MM.1S (cell line): ENCODE data around the gene PFAS.

Experiments
- DNase-seq: peaks from one replicate; pipeline ENCODE4 v3.0.0-alpha.2; 2015
- H2AFZ ChIP-seq: fragments of 300-600 bp; sonication (generic); 2 replicates; pipeline ENCODE4 v1.6.0; 2016; ENCODE audit warnings: antibody characterized with exemption, low read length
- H3F3A ChIP-seq: fragments of 300-600 bp; sonication (generic); 2 replicates; pipeline ENCODE4 v1.6.1; 2016; ENCODE audit warnings: mild to moderate bottlenecking, antibody characterized with exemption, low read length, moderate library complexity, mixed read lengths; ENCODE audit not compliant: insufficient read depth
- H3K27ac ChIP-seq: fragments of 300-600 bp; sonication (generic); 2 replicates; pipeline ENCODE4 v1.5.1; 2016; ENCODE audit warnings: mild to moderate bottlenecking, low read length
- H3K27me3 ChIP-seq: fragments of 300-600 bp; sonication (generic); replicated peaks from 2 replicates; pipeline ENCODE4 v1.6.0; 2016; ENCODE audit warnings: low read length; ENCODE audit not compliant: insufficient read depth
- H3K36me3 ChIP-seq: fragments of 300-600 bp; sonication (generic); replicated peaks from 2 replicates; pipeline ENCODE4 v1.6.1; 2016; ENCODE audit warnings: mild to moderate bottlenecking, low read length, mixed read lengths; ENCODE audit not compliant: insufficient read depth
- H3K4me1 ChIP-seq: fragments of 300-600 bp; sonication (generic); 2 replicates; pipeline ENCODE4 v1.6.1; 2016; ENCODE audit warnings: low read length, mixed read lengths
- H3K4me2 ChIP-seq: fragments of 300-600 bp; sonication (generic); 2 replicates; pipeline ENCODE4 v1.6.0; 2016; ENCODE audit warnings: low read depth, low read length
- H3K4me3 ChIP-seq: fragments of 300-600 bp; sonication (generic); 2 replicates; pipeline ENCODE4 v1.5.1; 2016; ENCODE audit warnings: low read length, mixed read lengths
- H3K79me2 ChIP-seq: fragments of 300-600 bp; sonication (generic); 2 replicates; pipeline ENCODE4 v1.6.1; 2016; ENCODE audit warnings: mixed run types, low read length, mixed read lengths
- H3K9ac ChIP-seq: fragments of 300-600 bp; sonication (generic); 2 replicates; pipeline ENCODE4 v1.6.1; 2016; ENCODE audit warnings: low read length, mixed read lengths
- H3K9me2 ChIP-seq: fragments of 300-600 bp; sonication (generic); replicated peaks from 2 replicates; pipeline ENCODE4 v1.6.1; 2016; ENCODE audit warnings: mild to moderate bottlenecking, low read length, mixed read lengths; ENCODE audit not compliant: insufficient read depth
- H3K9me3 ChIP-seq: fragments of 300-600 bp; sonication (generic); replicated peaks from 2 replicates; pipeline ENCODE4 v1.6.1; 2016; ENCODE audit warnings: mild to moderate bottlenecking, low read length, mixed read lengths; ENCODE audit not compliant: insufficient read depth
- H4K20me1 ChIP-seq: fragments of 300-600 bp; sonication (generic); 2 replicates; pipeline ENCODE4 v1.6.1; 2016; ENCODE audit warnings: mild to moderate bottlenecking, low read length, moderate library complexity, mixed read lengths; ENCODE audit not compliant: insufficient read depth
- CTCF ChIP-seq: fragments of 300-600 bp; sonication (generic); IDR thresholded peaks from 2 replicates; pipeline ENCODE4 v1.5.1; 2016; ENCODE audit warnings: antibody characterized with exemption, low read length, mixed read lengths
- EZH2 ChIP-seq: fragments of 300-600 bp; sonication (generic); optimal IDR thresholded peaks from 2 replicates; pipeline ENCODE3; 2017; ENCODE audit warnings: low read depth, mild to moderate bottlenecking, antibody characterized with exemption, low read length, mixed read lengths
- EZH2phosphoT487 ChIP-seq: fragments of 300-600 bp; sonication (generic); IDR thresholded peaks from 2 replicates; pipeline ENCODE4 v1.6.1; 2018; ENCODE audit warnings: antibody characterized with exemption, low read length

The PFAS gene

DNA sequence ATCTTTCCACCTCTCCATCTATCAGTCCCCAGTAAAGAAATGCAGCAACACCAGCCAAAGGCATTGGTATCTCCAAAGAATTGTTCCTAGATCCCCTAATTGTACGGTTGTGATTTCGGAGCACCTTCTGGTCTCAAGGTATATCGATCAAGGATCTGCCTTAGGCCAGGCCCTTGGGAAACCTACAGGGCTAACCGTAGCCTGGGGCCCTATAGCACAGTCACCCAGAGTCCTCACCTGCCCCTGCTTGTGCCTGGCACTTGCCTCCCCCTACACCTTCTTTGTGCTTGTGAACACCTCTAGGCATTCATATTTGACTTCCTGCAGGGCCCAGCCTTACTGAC, 21.9 kb upstream of the PFAS start:
- Histone ChIP-seq H4K20me1 (no peaks in the 10 kb centered on the region), H3K27ac (no peak overlapping the region), H3K9me3 (no peaks in the 10 kb centered on the region), H3K27me3 (no peaks in the 10 kb centered on the region), H2AFZ (no peak overlapping the region), H3K36me3 (0 out of 2 replicates have a peak, but pooled peaks cover 22% of the 10 kb centered on the region), H3K9me2 (no peaks in the 10 kb centered on the region), H3K4me2 (no peak overlapping the region), H3K79me2 (no peaks in the 10 kb centered on the region), H3K9ac (no peak overlapping the region), H3K4me1 (peaks cover 5% of the 10 kb centered on the region; the same call in 1 of the 2 replicates), H3F3A (peaks cover 18% of the 10 kb centered on the region), H3K4me3 (no peak overlapping the region)
- DNase-seq: no peak
- TF ChIP-seq CTCF (no peak), EZH2phosphoT487 (no peak), EZH2 (no peak)

DNA sequence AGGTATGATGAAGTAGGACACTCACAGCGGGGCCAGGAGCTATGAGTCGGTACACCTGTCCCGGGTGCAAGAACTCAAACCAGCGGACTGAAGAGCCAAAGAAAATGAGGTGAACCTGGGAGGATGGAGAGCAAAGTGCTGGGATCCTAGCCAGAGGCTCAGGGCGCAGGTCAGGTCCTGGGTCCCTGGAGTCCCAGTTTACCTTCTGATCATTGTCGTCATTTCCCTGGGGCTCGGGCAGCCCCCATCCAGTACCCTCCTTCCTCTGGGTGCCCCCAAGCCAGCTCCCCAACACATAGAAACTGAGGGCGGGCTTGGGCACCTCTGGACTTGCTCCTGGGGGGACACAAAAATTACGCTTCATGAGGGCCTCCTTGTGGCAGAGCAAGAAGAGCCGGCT, 17.4 kb upstream of the PFAS start:
- Histone ChIP-seq H3K4me3 (no peak overlapping the region), H3K27me3 (no peaks in the 10 kb centered on the region), H3K27ac (no peak overlapping the region), H3K4me1 (no peaks in the 10 kb centered on the region), H2AFZ (no peak overlapping the region), H3K36me3 (peaks cover 33% of the 10 kb centered on the region), H3K79me2 (peaks cover 8% of the 10 kb centered on the region), H3K9ac (no peak overlapping the region), H4K20me1 (no peaks in the 10 kb centered on the region; the same call in 1 of the 2 replicates), H3F3A (no peaks in the 10 kb centered on the region; the same call in 1 of the 2 replicates), H3K9me3 (no peaks in the 10 kb centered on the region), H3K9me2 (no peaks in the 10 kb centered on the region), H3K4me2 (no peak overlapping the region)
- TF ChIP-seq CTCF (no peak), EZH2phosphoT487 (no peak), EZH2 (no peak)
- no peak for DNase-seq

- H4K20me1 ChIP-seq: no peaks in the 10 kb centered on the region; the same call in 1 of the 2 replicates
- peaks cover 22% of the 10 kb centered on the region for H3K36me3 ChIP-seq
- no peak overlapping the region for H3K9ac ChIP-seq
- no peaks in the 10 kb centered on the region; the same call in 1 of the 2 replicates for H3F3A ChIP-seq
- TF ChIP-seq CTCF: no peak
- no peak for TF ChIP-seq EZH2phosphoT487
- no peak for TF ChIP-seq EZH2
- H3K4me1 ChIP-seq: no peaks in the 10 kb centered on the region
- peaks cover 27% of the 10 kb centered on the region for H3K79me2 ChIP-seq
- H3K9me2 ChIP-seq: no peaks in the 10 kb centered on the region
- no peak overlapping the region for H3K27ac ChIP-seq
- H3K9me3 ChIP-seq: no peaks in the 10 kb centered on the region
- H2AFZ ChIP-seq: no peak overlapping the region
- H3K27me3 ChIP-seq: no peaks in the 10 kb centered on the region
- H3K4me3 ChIP-seq: no peak overlapping the region
- DNase-seq: no peak
- no peak overlapping the region for H3K4me2 ChIP-seq
These were observed 14.5 kb upstream of the PFAS start for GRCh38 chr17:8234361-8235270.
